Measurements from ENCODE around the gene SLC35E3. TPM values are rescaled to one million over a fixed set of nuclear protein-coding genes. Genes with fewer than 3 reads are reported as not detected.

The SLC35E3 gene
- total RNA-seq, 3 donors from 2014 or later: 5.8 to 12.1 (median 10.5) TPM

- intact Hi-C loops (cut with DNase I; ENCODE audit: low total_unique reads): no loop called here
- no peaks in the 10 kb centered on the region for H3K9me3 ChIP-seq
- no peak overlapping the region for H3K4me3 ChIP-seq
- H3K4me1 ChIP-seq: no peaks in the 10 kb centered on the region
- DNase-seq (ENCODE audit: low spot score in 2 of 2): no peak
- H3K27ac ChIP-seq: no peak overlapping the region
- H3K27me3 ChIP-seq: no peaks in the 10 kb centered on the region
- no peak for TF ChIP-seq POLR2A (IDR thresholded peaks at IDR 0.05)
- TF ChIP-seq CTCF (IDR thresholded peaks at IDR 0.05): no peak
- TF ChIP-seq POLR2AphosphoS5 (IDR thresholded peaks at IDR 0.05): no peak
- no peaks in the 10 kb centered on the region for H3K36me3 ChIP-seq
Measured at GRCh38 chr12:68775121-68775630, 29.2 kb downstream of the SLC35E3 start.

- no peak for TF ChIP-seq POLR2AphosphoS5 (IDR thresholded peaks at IDR 0.05)
- TF ChIP-seq POLR2A (IDR thresholded peaks at IDR 0.05): no peak
- TF ChIP-seq CTCF (IDR thresholded peaks at IDR 0.05): no peak
- intact Hi-C loops (cut with DNase I; ENCODE audit: low total_unique reads): no loop called here
- H3K27me3 ChIP-seq: no peaks in the 10 kb centered on the region
Measured at GRCh38 chr12:68776976-68777610, 31.1 kb downstream of the SLC35E3 start.

GRCh38 chr12:68779280-68779679 is 33.3 kb downstream of the SLC35E3 start:
- Histone ChIP-seq H3K4me1 (no peaks in the 10 kb centered on the region), H3K27me3 (no peaks in the 10 kb centered on the region), H3K36me3 (no peaks in the 10 kb centered on the region), H3K4me3 (no peak overlapping the region), H3K9me3 (no peaks in the 10 kb centered on the region), H3K27ac (no peak overlapping the region)
- DNase-seq (ENCODE audit: low spot score in 2 of 2): no peak
- no peak for TF ChIP-seq POLR2A (IDR thresholded peaks at IDR 0.05)
- intact Hi-C loops (cut with DNase I; ENCODE audit: low total_unique reads): no loop called here

More at GRCh38 chr12:68776976-68777610, 31.1 kb downstream of the SLC35E3 start:
- Histone ChIP-seq H3K4me3 (no peak overlapping the region), H3K27ac (no peak overlapping the region), H3K4me1 (no peaks in the 10 kb centered on the region), H3K9me3 (no peaks in the 10 kb centered on the region), H3K36me3 (no peaks in the 10 kb centered on the region)
- DNase-seq (ENCODE audit: low spot score in 2 of 2): no peak

- Histone ChIP-seq H3K4me1 (no peaks in the 10 kb centered on the region), H3K27me3 (no peaks in the 10 kb centered on the region), H3K36me3 (no peaks in the 10 kb centered on the region), H3K9me3 (no peaks in the 10 kb centered on the region), H3K4me3 (no peak overlapping the region), H3K27ac (no peak overlapping the region)
- DNase-seq (ENCODE audit: low spot score in 2 of 2): no peak
- TF ChIP-seq CTCF (IDR thresholded peaks at IDR 0.05) (no peak), POLR2AphosphoS5 (IDR thresholded peaks at IDR 0.05) (no peak), POLR2A (IDR thresholded peaks at IDR 0.05) (no peak)
- intact Hi-C loops (cut with DNase I; ENCODE audit: low total_unique reads): no loop called here
Measured at GRCh38 chr12:68780731-68781130, 34.8 kb downstream of the SLC35E3 start.

GRCh38 chr12:68781728-68782127 is 35.8 kb downstream of the SLC35E3 start:
- H3K4me3 ChIP-seq: no peak overlapping the region
- intact Hi-C loops (cut with DNase I; ENCODE audit: low total_unique reads): no loop called here
- H3K27me3 ChIP-seq: no peaks in the 10 kb centered on the region
- no peaks in the 10 kb centered on the region for H3K4me1 ChIP-seq
- no peak for DNase-seq (ENCODE audit: low spot score in 2 of 2)
- H3K9me3 ChIP-seq: no peaks in the 10 kb centered on the region
- H3K27ac ChIP-seq: no peak overlapping the region
- TF ChIP-seq POLR2A (IDR thresholded peaks at IDR 0.05): no peak
- no peak for TF ChIP-seq POLR2AphosphoS5 (IDR thresholded peaks at IDR 0.05)
- TF ChIP-seq CTCF (IDR thresholded peaks at IDR 0.05): no peak
- no peaks in the 10 kb centered on the region for H3K36me3 ChIP-seq

All from breast epithelium (tissue), 4 donors.